Pons (tissue), 1 donor: ENCODE results near the gene CACNB2.
A peak's percentile ranks its signal among the peaks of the same experiment; 100 is the strongest.

Experiments
- DNase-seq: peaks from one replicate; pipeline ENCODE4 v3.0.0-alpha.2; 2016; ENCODE audit warnings: low spot score

CACNB2 gene

GRCh38 chr10:18230794-18231193, 90.6 kb downstream of the CACNB2 start:
- DNase-seq, result no peak

GRCh38 chr10:18231480-18231879, 91.3 kb downstream of the CACNB2 start:
- DNase-seq, result no peak

DNA sequence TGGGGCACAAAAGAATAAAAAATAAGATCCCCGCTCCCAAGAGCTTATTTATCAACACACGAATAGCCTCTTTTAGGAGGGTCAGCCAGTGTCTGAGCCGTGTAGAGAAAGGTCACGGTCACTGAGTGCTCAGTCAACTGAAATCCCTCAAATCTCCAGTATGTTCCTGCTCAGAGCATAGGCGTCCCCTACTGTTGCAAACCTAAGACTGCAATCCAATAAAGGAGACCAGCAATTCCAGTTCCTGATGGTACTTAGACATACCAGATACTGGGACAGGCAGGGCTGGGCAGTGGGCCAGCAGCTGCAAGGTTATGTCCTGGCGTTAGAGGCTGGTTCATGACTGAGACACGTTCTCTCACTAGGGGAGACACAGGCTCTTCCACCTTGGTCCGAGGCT, 93.6 kb downstream of the CACNB2 start:
- DNase-seq, result no peak

DNA sequence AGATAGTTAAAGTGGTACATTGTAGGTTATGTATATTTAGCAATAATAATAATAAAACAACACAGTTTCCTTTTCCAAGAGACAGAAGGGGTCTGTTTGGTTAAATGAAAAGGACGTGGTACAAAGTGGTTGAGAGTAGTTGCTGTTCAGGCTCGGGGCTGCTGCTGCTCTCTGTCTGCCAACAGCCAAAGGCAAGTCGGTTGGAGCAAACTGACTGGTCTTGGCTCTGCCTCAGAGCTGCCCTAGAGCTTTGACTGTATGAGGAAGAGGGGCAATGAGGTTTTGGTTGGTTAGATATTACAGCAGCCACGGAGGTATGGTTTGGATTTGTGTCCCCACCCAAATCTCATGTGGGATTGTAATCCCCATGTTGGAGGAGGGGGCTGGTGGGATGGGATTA, 95.3 kb downstream of the CACNB2 start:
- no peak for DNase-seq

- DNase-seq, result no peak
These were observed 96.5 kb downstream of the CACNB2 start for GRCh38 chr10:18236756-18237155.

DNA sequence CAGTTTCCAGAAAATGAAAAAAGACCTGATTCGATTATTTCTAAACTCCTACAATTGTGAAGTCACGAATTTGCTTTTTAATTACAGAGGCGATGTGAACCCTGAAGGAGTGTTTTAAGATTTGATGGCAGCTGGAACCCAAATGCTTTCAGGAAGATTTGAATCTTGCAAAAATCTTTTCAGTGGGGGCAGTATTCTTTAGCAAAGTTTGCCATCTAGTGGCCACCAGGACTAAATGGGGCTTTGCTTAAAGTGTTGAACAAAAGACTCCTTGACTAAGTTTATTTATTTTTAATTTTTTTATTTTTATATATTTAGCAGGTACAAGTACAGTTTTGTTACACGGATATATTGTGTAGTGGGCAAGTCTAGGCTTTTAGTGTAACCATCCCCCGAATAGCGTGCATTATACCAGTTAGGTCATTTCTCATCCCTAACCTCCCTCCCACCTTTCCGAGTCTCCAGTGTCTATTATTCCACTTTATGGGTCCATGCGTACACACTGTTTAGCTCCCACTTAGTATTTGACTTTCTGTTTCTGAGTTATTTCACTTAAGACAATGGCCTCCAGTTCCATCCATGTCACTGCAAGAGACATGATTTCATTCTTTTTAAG, 98.8 kb downstream of the CACNB2 start:
- DNase-seq, result peak; percentile 42

- no peak for DNase-seq
These were observed 100.1 kb downstream of the CACNB2 start for GRCh38 chr10:18240185-18240882.

- DNase-seq, result no peak
These were observed 106.7 kb downstream of the CACNB2 start for GRCh38 chr10:18246967-18247366.

DNA sequence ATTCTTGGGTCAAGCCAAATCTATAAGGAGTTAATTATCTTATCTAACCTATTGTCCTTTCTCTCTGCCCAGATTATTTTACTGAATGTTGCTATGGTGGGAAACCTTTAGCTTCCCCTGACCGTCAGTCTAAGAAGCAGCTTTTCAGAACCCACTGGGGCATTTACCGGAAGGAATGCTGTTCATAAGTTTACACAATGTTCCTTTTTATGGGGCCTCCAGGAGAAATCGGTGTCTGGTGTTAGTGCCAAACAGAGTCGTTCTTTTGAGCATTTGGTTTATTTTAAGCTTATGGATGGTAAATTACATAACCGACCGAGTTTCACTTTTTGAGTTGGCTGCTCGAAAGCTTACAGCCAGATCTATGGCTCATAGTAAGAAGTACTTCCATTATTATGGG, 111.9 kb downstream of the CACNB2 start:
- no peak for DNase-seq

DNA sequence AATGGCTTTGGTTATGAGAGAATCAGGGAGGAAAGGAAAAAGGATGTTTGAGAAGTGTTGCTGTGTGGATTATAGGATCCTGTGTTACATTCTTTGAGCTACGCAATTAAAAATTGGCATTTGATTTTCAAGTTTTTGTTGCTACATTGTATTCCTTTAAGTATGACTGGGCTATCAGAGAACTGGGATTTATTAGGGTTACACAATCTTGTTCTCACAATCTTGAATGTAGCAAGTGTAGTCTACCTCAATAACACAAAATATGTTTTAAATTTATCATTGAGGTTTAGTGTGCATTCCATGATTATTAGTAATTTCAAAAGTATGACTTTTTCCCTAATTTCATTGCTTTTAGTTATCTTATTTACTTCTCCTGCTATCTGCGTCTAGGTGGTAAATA, 113.9 kb downstream of the CACNB2 start:
- DNase-seq, result no peak

GRCh38 chr10:18254692-18255091, 114.5 kb downstream of the CACNB2 start:
- DNase-seq, result no peak

GRCh38 chr10:18260310-18260922, 120.2 kb downstream of the CACNB2 start:
- no peak for DNase-seq

- no peak for DNase-seq
These were observed 120.9 kb downstream of the CACNB2 start for GRCh38 chr10:18261063-18261610.

GRCh38 chr10:18261768-18262231, 121.6 kb downstream of the CACNB2 start:
- no peak for DNase-seq

- no peak for DNase-seq
These were observed 124.3 kb downstream of the CACNB2 start for GRCh38 chr10:18264466-18265050.

DNA sequence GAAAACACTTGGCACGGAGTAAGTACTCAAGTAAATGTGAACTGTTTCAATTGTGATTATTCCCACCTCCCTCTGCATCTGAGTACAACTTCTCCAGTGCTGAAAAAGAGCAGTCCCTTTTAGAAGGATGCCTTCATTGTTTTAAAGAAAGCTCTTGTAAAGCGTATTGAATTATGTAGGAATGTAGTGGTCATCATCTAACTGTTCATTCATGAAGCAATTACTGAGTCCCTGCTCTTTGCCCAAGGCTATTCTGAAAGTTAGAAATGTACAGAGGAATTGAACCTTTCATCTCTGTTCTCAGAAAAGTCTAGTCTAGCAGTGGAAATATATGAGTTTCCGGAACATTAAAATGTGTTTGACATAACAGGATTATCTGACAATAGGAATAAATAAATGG, 127.8 kb downstream of the CACNB2 start:
- DNase-seq, result no peak

- DNase-seq, result no peak
These were observed 131.3 kb downstream of the CACNB2 start for GRCh38 chr10:18271491-18271890.

GRCh38 chr10:18273039-18273438, 132.8 kb downstream of the CACNB2 start:
- DNase-seq, result no peak

GRCh38 chr10:18278181-18278580, 138.0 kb downstream of the CACNB2 start:
- DNase-seq, result no peak

DNA sequence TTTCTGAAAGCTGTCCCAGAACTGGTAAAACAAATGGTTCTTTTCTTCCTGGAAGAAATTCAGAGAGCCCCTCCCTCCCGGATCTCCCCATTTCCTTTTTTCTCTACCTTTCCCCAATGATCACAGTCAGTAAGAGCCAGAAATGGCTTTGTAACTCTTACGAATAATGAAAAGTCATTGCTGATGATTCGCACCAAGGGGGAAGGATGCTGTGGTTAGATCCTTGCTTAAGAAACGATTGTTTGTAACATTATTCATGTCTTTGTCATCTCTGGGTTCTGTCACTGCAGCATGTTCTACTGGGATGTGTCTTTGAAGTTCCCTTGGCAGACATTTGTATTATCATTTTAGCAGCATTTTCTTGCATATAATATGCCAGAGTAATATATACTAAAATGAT, 138.9 kb downstream of the CACNB2 start:
- DNase-seq, result no peak

GRCh38 chr10:18282094-18282493, 141.9 kb downstream of the CACNB2 start:
- no peak for DNase-seq

DNA sequence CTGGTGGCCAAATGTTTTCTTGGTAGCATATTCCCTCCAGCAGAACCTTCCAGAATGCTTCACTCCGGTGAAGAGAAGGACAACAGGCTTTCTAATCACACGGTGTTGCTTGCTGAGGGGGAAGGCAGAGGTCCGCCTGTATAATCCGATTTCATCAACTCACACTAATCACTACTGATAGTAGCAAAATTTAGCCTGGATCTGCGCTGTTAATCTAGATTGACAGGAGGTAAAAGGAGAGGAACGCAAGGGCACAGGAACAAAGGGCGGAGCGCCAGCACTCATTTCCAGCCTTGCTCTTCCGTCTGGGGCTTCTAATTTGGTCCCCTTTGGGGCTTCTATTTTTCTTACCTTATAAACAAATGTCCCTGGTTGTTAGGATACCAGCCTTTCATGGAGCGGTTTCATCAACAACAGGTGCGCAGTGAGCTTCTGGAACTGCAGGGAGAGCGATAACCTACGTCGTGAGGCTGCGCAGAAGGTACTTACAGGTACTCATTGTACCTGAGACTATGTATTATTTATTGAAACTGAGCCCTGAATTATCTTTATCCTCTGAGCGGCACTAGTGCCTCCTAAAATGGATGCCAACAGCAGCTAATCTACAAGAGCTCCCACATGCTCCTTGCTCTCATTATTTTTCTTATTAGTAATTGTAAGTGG, 150.6 kb downstream of the CACNB2 start:
- DNase-seq, result no peak
